PC-9 (cell line): ENCODE measurements around the gene CHRDL2.

Experiments
- EZH2 ChIP-seq: fragments of 200-600 bp; sonication (generic); IDR thresholded peaks from 2 replicates; pipeline ENCODE4 v1.8.0; 2017; ENCODE audit warnings: antibody characterized with exemption, low read depth
- TF ChIP-seq, protein P1 (sequence below): fragments of 200-600 bp; sonication (generic); conservative IDR thresholded peaks from 2 replicates; pipeline ENCODE4 v1.6.1; 2017; ENCODE audit warnings: mixed run types, antibody characterized with exemption, mild to moderate bottlenecking, moderate library complexity

GRCh38 chr11:74672956-74673692, 58.1 kb downstream of the CHRDL2 start:
- TF ChIP-seq, protein P1, sequence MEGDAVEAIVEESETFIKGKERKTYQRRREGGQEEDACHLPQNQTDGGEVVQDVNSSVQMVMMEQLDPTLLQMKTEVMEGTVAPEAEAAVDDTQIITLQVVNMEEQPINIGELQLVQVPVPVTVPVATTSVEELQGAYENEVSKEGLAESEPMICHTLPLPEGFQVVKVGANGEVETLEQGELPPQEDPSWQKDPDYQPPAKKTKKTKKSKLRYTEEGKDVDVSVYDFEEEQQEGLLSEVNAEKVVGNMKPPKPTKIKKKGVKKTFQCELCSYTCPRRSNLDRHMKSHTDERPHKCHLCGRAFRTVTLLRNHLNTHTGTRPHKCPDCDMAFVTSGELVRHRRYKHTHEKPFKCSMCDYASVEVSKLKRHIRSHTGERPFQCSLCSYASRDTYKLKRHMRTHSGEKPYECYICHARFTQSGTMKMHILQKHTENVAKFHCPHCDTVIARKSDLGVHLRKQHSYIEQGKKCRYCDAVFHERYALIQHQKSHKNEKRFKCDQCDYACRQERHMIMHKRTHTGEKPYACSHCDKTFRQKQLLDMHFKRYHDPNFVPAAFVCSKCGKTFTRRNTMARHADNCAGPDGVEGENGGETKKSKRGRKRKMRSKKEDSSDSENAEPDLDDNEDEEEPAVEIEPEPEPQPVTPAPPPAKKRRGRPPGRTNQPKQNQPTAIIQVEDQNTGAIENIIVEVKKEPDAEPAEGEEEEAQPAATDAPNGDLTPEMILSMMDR, result no peak
- TF ChIP-seq EZH2, result no peak
